CD14-positive monocyte (primary cell): ENCODE data around the gene FOSB. TPM values are rescaled to one million over a fixed set of nuclear protein-coding genes. Genes with fewer than 3 reads are reported as not detected.

ENCODE experiments used
- DNase-seq, 3 donors: peaks; one replicate each; pipeline ENCODE4 v3.0.0-alpha.2; 2011 to 2022
- H2AFZ ChIP-seq: 2 replicates; pipeline ENCODE4 v1.6.0; 2012; ENCODE audit warnings: mild to moderate bottlenecking, low read depth, low read length, inconsistent platforms; ENCODE audit not compliant: insufficient read depth, poor library complexity, severe bottlenecking
- H3K27ac ChIP-seq, 2 donors: 1 replicate in 1 of 2; 2 replicates in 1 of 2; pipeline ENCODE4 v1.5.1; 2012 to 2013; ENCODE audit warnings: low read length in 2 of 2, control low read depth in 1 of 2, inconsistent platforms in 1 of 2, low read depth in 1 of 2, mild to moderate bottlenecking in 1 of 2
- H3K27me3 ChIP-seq, 2 donors: one replicate each; pipeline versions ENCODE4 v1.6.0 to v1.6.1; 2011 to 2013; ENCODE audit warnings: low read length in 2 of 2; ENCODE audit not compliant: control insufficient read depth in 2 of 2, insufficient read depth in 2 of 2
- H3K36me3 ChIP-seq, 2 donors: replicated peaks in 1 of 2; 1 replicate in 1 of 2; 2 replicates in 1 of 2; pipeline versions ENCODE4 v1.5.1 to v1.6.1; 2012 to 2013; ENCODE audit warnings: low read length in 2 of 2, control low read depth in 1 of 2, inconsistent platforms in 1 of 2, mild to moderate bottlenecking in 1 of 2; ENCODE audit not compliant: insufficient read depth in 2 of 2, control insufficient read depth in 1 of 2
- H3K4me1 ChIP-seq, 2 donors: 1 replicate in 1 of 2; 2 replicates in 1 of 2; pipeline versions ENCODE4 v1.5.1 to v1.6.1; 2012 to 2013; ENCODE audit warnings: low read length in 2 of 2, control low read depth in 1 of 2, inconsistent platforms in 1 of 2, mild to moderate bottlenecking in 1 of 2, moderate library complexity in 1 of 2; ENCODE audit not compliant: insufficient read depth in 2 of 2, control insufficient read depth in 1 of 2
- H3K4me2 ChIP-seq: replicated peaks from 2 replicates; pipeline ENCODE3; 2012; ENCODE audit warnings: low read length, moderate library complexity, mild to moderate bottlenecking; ENCODE audit not compliant: poor library complexity, severe bottlenecking; ENCODE audit errors: extremely low read depth
- H3K4me3 ChIP-seq, 3 experiments: fragments of 200-600 bp in 1 of 3; sonication (generic) in 1 of 3; replicated peaks in 1 of 3; 1 replicate in 2 of 3; 2 replicates in 1 of 3; pipeline ENCODE4 v1.5.1; 2011 to 2013; ENCODE audit warnings: low read length in 3 of 3, mild to moderate bottlenecking in 3 of 3, control low read depth in 2 of 3, low read depth in 2 of 3, inconsistent platforms in 1 of 3, moderate library complexity in 1 of 3
- H3K79me2 ChIP-seq: 2 replicates; pipeline ENCODE4 v1.6.0; 2012; ENCODE audit warnings: mild to moderate bottlenecking, control low read depth, inconsistent platforms, low read length, moderate library complexity; ENCODE audit not compliant: insufficient read depth
- H3K9ac ChIP-seq: 2 replicates; pipeline ENCODE4 v1.6.0; 2017; ENCODE audit warnings: low read length, mild to moderate bottlenecking; ENCODE audit not compliant: insufficient read depth, poor library complexity, severe bottlenecking
- H3K9me3 ChIP-seq, 2 donors: replicated peaks in 1 of 2; 1 replicate in 1 of 2; 2 replicates in 1 of 2; pipeline versions ENCODE4 v1.5.1 to v1.6.1; 2012 to 2013; ENCODE audit warnings: low read length in 2 of 2, control low read depth in 1 of 2; ENCODE audit not compliant: control insufficient read depth in 1 of 2, insufficient read depth in 1 of 2
- H4K20me1 ChIP-seq: 2 replicates; pipeline ENCODE4 v1.6.0; 2012; ENCODE audit warnings: mild to moderate bottlenecking, low read length, control low read depth, moderate library complexity; ENCODE audit not compliant: insufficient read depth
- H3K27ac Mint-ChIP-seq, 7 donors: one replicate each; pipeline ENCODE4 v1.8.0; 2020; ENCODE audit warnings: mild to moderate bottlenecking in 7 of 7, mixed read lengths in 7 of 7, moderate library complexity in 6 of 7, inconsistent platforms in 2 of 7
- H3K27me3 Mint-ChIP-seq, 3 donors: one replicate each; pipeline ENCODE4 v1.8.0; 2021 to 2022; ENCODE audit warnings: low read depth in 3 of 3, mild to moderate bottlenecking in 3 of 3, mixed read lengths in 3 of 3, moderate library complexity in 3 of 3, inconsistent platforms in 1 of 3
- H3K36me3 Mint-ChIP-seq, 2 donors: one replicate each; pipeline ENCODE4 v1.8.0; 2020; ENCODE audit warnings: mixed read lengths in 2 of 2, inconsistent platforms in 1 of 2, mild to moderate bottlenecking in 1 of 2
- H3K4me1 Mint-ChIP-seq: one replicate; pipeline ENCODE4 v1.8.0; 2020; ENCODE audit warnings: mild to moderate bottlenecking, mixed read lengths
- H3K4me3 Mint-ChIP-seq, 2 donors: one replicate each; pipeline ENCODE4 v1.8.0; 2020; ENCODE audit warnings: mild to moderate bottlenecking in 2 of 2, mixed read lengths in 2 of 2, moderate library complexity in 1 of 2
- H3K9me3 Mint-ChIP-seq, 7 donors: one replicate each; pipeline ENCODE4 v1.8.0; 2020 to 2022; ENCODE audit warnings: mixed read lengths in 7 of 7, mild to moderate bottlenecking in 6 of 7, moderate library complexity in 6 of 7, inconsistent platforms in 2 of 7
- WGBS: methylation state at CpG from one replicate; pipeline ENCODE4 v1.1.5; 2013; ENCODE audit warnings: missing lambda C conversion rate; ENCODE audit not compliant: insufficient coverage; 5-methylcytosine and 5-hydroxymethylcytosine counted together
- intact Hi-C, 2 donors: fragments of 100-400 bp; cut with micrococcal nuclease; formaldehyde crosslinking; loops; one replicate each; pipeline versions ENCODE4 v1.15.0 to v1.15.1; 2023
- polyA plus RNA-seq, 3 donors: library from polyadenylated mRNA; depleted of rRNA in 1 of 3; unstranded in 2 of 3; stranded (reverse) in 1 of 3; fragments of 300-500 nt in 2 of 3; fragments of >200 nt in 1 of 3; fragmentation: Illumina TruSeq in 2 of 3; gene quantifications; 1 replicate in 2 of 3; 2 replicates in 1 of 3; pipeline ENCODE4 v1.2.3, GENCODE V29; 2012 to 2021
- TF ChIP-seq, protein P1 (sequence below): fragments of 200-600 bp; IDR thresholded peaks from one replicate; pipeline ENCODE4 v1.8.0; 2022; ENCODE audit warnings: antibody characterized with exemption, mild to moderate bottlenecking

Gene FOSB
- polyA plus RNA-seq, 3 donors: 27.3 to 840 (median 28.2) TPM

DNA sequence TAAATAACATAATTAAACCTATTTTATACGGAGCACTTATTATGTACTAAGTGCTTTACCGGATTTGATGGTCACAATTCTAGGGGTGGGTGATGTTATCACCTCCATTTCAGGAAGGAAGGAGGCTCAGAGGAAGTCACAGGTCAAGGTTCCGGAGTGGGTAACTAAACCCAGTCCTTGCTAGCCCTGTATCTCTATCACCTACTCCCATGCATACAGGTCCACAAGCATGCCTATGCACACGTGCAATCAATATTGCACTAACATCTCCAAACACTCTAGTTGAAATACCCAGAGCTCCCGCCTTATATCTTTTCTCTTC lies 17.8 kb upstream of the FOSB start:
- no peak overlapping the region for H2AFZ ChIP-seq
- H3K4me3 Mint-ChIP-seq: peak overlapping the region; percentile 94 to 95
- no peaks in the 10 kb centered on the region for H3K79me2 ChIP-seq
- TF ChIP-seq, protein P1, sequence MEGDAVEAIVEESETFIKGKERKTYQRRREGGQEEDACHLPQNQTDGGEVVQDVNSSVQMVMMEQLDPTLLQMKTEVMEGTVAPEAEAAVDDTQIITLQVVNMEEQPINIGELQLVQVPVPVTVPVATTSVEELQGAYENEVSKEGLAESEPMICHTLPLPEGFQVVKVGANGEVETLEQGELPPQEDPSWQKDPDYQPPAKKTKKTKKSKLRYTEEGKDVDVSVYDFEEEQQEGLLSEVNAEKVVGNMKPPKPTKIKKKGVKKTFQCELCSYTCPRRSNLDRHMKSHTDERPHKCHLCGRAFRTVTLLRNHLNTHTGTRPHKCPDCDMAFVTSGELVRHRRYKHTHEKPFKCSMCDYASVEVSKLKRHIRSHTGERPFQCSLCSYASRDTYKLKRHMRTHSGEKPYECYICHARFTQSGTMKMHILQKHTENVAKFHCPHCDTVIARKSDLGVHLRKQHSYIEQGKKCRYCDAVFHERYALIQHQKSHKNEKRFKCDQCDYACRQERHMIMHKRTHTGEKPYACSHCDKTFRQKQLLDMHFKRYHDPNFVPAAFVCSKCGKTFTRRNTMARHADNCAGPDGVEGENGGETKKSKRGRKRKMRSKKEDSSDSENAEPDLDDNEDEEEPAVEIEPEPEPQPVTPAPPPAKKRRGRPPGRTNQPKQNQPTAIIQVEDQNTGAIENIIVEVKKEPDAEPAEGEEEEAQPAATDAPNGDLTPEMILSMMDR: no peak
- peak in 2 of 3 donors; percentile 62 to 72 for DNase-seq
- no peaks in the 10 kb centered on the region for H3K36me3 ChIP-seq
- peak overlapping the region; percentile 36 to 72 (median 54) for H3K4me3 ChIP-seq
- peak overlapping the region; percentile 73 to 93 for H3K27ac ChIP-seq
- peak overlapping the region; percentile 78 for H3K9ac ChIP-seq
- H3K36me3 Mint-ChIP-seq: peaks cover 2 to 4% of the 10 kb centered on the region in 2 donors
- peaks cover 0 to 13% of the 10 kb centered on the region in 2 donors for H3K27me3 ChIP-seq
- intact Hi-C loops: loop anchor here in 1 of 2 donors (2.0 kb wide), 1 partner anchor 17 kb away; the partner anchor contains the start of gene FOSB
- H3K4me1 Mint-ChIP-seq: peaks cover 54% of the 10 kb centered on the region
- H3K4me1 ChIP-seq: peaks cover 38 to 49% of the 10 kb centered on the region in 2 donors
- H3K27ac Mint-ChIP-seq: peak overlapping the region; percentile 98 to 100 (median 99)
- peaks cover 0 to 6% (median 0%) of the 10 kb centered on the region in 7 donors for H3K9me3 Mint-ChIP-seq
- H3K9me3 ChIP-seq: no peaks in the 10 kb centered on the region
- H4K20me1 ChIP-seq: no peaks in the 10 kb centered on the region
- peak overlapping the region; percentile 73 for H3K4me2 ChIP-seq
- peaks cover 14 to 26% (median 24%) of the 10 kb centered on the region in 3 donors for H3K27me3 Mint-ChIP-seq
- 3% methylated on average over 3 of the region's 5 CpGs for WGBS

GRCh38 chr19:45451131-45451849 lies 16.5 kb upstream of the FOSB start:
- Histone ChIP-seq H3K79me2 (no peaks in the 10 kb centered on the region), H3K4me2 (peak overlapping the region; percentile 76), H3K36me3 (no peaks in the 10 kb centered on the region), H3K9me3 (no peaks in the 10 kb centered on the region), H2AFZ (no peak overlapping the region), H3K9ac (peak overlapping the region; percentile 78), H3K4me1 (peaks cover 51 to 58% of the 10 kb centered on the region in 2 donors), H3K27ac (peak overlapping the region; percentile 44 to 93), H4K20me1 (no peaks in the 10 kb centered on the region), H3K27me3 (peaks cover 0 to 13% of the 10 kb centered on the region in 2 donors), H3K4me3 (peak overlapping the region; percentile 34 to 67 (median 58))
- Mint-ChIP-seq H3K9me3 (peaks cover 0 to 4% (median 0%) of the 10 kb centered on the region in 7 donors), H3K27ac (peak overlapping the region; percentile 88 to 99 (median 97)), H3K36me3 (peaks cover 0 to 4% of the 10 kb centered on the region in 2 donors), H3K27me3 (peaks cover 14 to 28% (median 19%) of the 10 kb centered on the region in 3 donors), H3K4me3 (peak overlapping the region; percentile 89 to 94), H3K4me1 (peaks cover 60% of the 10 kb centered on the region)
- peak; percentile 58 to 84 (median 81) for DNase-seq
- intact Hi-C loops: loop anchor here in 1 of 2 donors (2.0 kb wide), 1 partner anchor 16 kb away; the partner anchor contains the start of gene FOSB
- 1% methylated on average over 25 of the region's 28 CpGs for WGBS
- TF ChIP-seq, protein P1: no peak
